OCI-LY3 (cell line): ENCODE results near the gene ERC1.

Experiments
- CTCF ChIP-seq: fragments of 200-600, 300-600 bp; sonication (generic); IDR thresholded peaks from 2 replicates; pipeline ENCODE4 v1.5.1; 2014; ENCODE audit warnings: antibody characterized with exemption, low read length, low read depth
- EZH2phosphoT487 ChIP-seq: fragments of 200-600 bp; shearing (Covaris generic); IDR thresholded peaks from 2 replicates; pipeline ENCODE4 v1.6.1; 2018; ENCODE audit warnings: antibody characterized with exemption, mixed run types, low read depth

- no peak for TF ChIP-seq CTCF
- TF ChIP-seq EZH2phosphoT487 = no peak
Measured at GRCh38 chr12:1507308-1507707, 516.3 kb downstream of the ERC1 start.
